GM21619 (cell line): ENCODE data around the gene ADARB2.
"Not testable (repeated sequence)": the region's sequence is repeated elsewhere in the genome, so short reads cannot be mapped to it uniquely, and the experiment has no call there.

Source experiments
- ATAC-seq: cut with Tn5 transposase; IDR thresholded peaks from one replicate; pipeline ENCODE4 v1.9.1; 2021; ENCODE audit not compliant: unreplicated experiment

Gene ADARB2

GRCh38 chr10:1737222-1738061 lies at the start of gene ADARB2:
Gene ADARB2, minus strand, starts transcription at chr10:1737525.
- peak; percentile 65 for ATAC-seq

- no peak for ATAC-seq
These were observed 48.5 kb upstream of the ADARB2 start for GRCh38 chr10:1785835-1786234.

GRCh38 chr10:1782841-1783240 lies 45.5 kb upstream of the ADARB2 start:
- ATAC-seq, result no peak

GRCh38 chr10:1779796-1780195 lies 42.5 kb upstream of the ADARB2 start:
- ATAC-seq, result no peak

GRCh38 chr10:1778375-1778969 lies 41.1 kb upstream of the ADARB2 start:
- no peak for ATAC-seq

- ATAC-seq, result no peak
These were observed 38.9 kb upstream of the ADARB2 start for GRCh38 chr10:1776127-1776662.

GRCh38 chr10:1774796-1775195 lies 37.5 kb upstream of the ADARB2 start:
- ATAC-seq, result no peak

GRCh38 chr10:1773204-1773603 lies 35.9 kb upstream of the ADARB2 start:
- ATAC-seq, result not testable (repeated sequence)

GRCh38 chr10:1766049-1766448 lies 28.7 kb upstream of the ADARB2 start:
- no peak for ATAC-seq

GRCh38 chr10:1762076-1762475 lies 24.8 kb upstream of the ADARB2 start:
- no peak for ATAC-seq

GRCh38 chr10:1754506-1755153 lies 17.3 kb upstream of the ADARB2 start:
- ATAC-seq, result no peak

GRCh38 chr10:1752153-1752552 lies 14.8 kb upstream of the ADARB2 start:
- ATAC-seq, result no peak

GRCh38 chr10:1747590-1748157 lies 10.3 kb upstream of the ADARB2 start:
- no peak for ATAC-seq

- no peak for ATAC-seq
These were observed 9.5 kb upstream of the ADARB2 start for GRCh38 chr10:1746796-1747195.

GRCh38 chr10:1745780-1746456 lies 8.6 kb upstream of the ADARB2 start:
- ATAC-seq, result no peak

GRCh38 chr10:1744524-1744923 lies 7.2 kb upstream of the ADARB2 start:
- no peak for ATAC-seq

GRCh38 chr10:1743141-1743540 lies 5.8 kb upstream of the ADARB2 start:
- ATAC-seq, result no peak

GRCh38 chr10:1741450-1741849 lies 4.1 kb upstream of the ADARB2 start:
- no peak for ATAC-seq

GRCh38 chr10:1739751-1740150 lies 2.4 kb upstream of the ADARB2 start:
- no peak for ATAC-seq

- peak; percentile 52 for ATAC-seq
These were observed 1.6 kb upstream of the ADARB2 start for GRCh38 chr10:1738950-1739349.

GRCh38 chr10:1736972-1737221 lies 428 bp downstream of the ADARB2 start:
- ATAC-seq, result no peak
